ENCODE results near the gene GPATCH2.

GRCh38 chr1:217553949-217554509, 76.9 kb downstream of the GPATCH2 start:
- TF ChIP-seq EZH2phosphoT487 (IDR thresholded peaks at IDR 0.05; ENCODE audit: borderline replicate concordance, low read depth): no peak
- no peak for TF ChIP-seq CTCF (IDR thresholded peaks at IDR 0.05)
- TF ChIP-seq FOXM1 (IDR thresholded peaks at IDR 0.05; ENCODE audit: low read depth): no peak
- TF ChIP-seq SIN3A (IDR thresholded peaks at IDR 0.05; ENCODE audit: borderline replicate concordance, low read depth, low read length): no peak
